ENCODE results near the gene STAT1. TPM values are rescaled to one million over a fixed set of nuclear protein-coding genes. Genes with fewer than 3 reads are reported as not detected.
A peak's percentile ranks its signal among the peaks of the same experiment; 100 is the strongest.

STAT1 gene
- total and polyA plus RNA-seq, 2 experiments from 2014 or later = 32.0 to 35.4 TPM

- DNase-seq (ENCODE audit: low read depth in 1 of 2, low spot score in 1 of 2) = no peak
- Histone ChIP-seq H3K4me3 (no peak overlapping the region), H3K27me3 (no peaks in the 10 kb centered on the region), H3K9me3 (ENCODE audit: low read depth) (no peaks in the 10 kb centered on the region), H3K27ac (peak overlapping the region; percentile 65), H3K36me3 (no peaks in the 10 kb centered on the region), H3K4me1 (ENCODE audit: low read depth) (peaks cover 31% of the 10 kb centered on the region)
- TF ChIP-seq, protein P1, sequence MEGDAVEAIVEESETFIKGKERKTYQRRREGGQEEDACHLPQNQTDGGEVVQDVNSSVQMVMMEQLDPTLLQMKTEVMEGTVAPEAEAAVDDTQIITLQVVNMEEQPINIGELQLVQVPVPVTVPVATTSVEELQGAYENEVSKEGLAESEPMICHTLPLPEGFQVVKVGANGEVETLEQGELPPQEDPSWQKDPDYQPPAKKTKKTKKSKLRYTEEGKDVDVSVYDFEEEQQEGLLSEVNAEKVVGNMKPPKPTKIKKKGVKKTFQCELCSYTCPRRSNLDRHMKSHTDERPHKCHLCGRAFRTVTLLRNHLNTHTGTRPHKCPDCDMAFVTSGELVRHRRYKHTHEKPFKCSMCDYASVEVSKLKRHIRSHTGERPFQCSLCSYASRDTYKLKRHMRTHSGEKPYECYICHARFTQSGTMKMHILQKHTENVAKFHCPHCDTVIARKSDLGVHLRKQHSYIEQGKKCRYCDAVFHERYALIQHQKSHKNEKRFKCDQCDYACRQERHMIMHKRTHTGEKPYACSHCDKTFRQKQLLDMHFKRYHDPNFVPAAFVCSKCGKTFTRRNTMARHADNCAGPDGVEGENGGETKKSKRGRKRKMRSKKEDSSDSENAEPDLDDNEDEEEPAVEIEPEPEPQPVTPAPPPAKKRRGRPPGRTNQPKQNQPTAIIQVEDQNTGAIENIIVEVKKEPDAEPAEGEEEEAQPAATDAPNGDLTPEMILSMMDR (IDR thresholded peaks at IDR 0.05; ENCODE audit: low read depth, low read length) = no peak
These were observed 17.3 kb upstream of the STAT1 start for GRCh38 chr2:191031256-191031655.

DNA sequence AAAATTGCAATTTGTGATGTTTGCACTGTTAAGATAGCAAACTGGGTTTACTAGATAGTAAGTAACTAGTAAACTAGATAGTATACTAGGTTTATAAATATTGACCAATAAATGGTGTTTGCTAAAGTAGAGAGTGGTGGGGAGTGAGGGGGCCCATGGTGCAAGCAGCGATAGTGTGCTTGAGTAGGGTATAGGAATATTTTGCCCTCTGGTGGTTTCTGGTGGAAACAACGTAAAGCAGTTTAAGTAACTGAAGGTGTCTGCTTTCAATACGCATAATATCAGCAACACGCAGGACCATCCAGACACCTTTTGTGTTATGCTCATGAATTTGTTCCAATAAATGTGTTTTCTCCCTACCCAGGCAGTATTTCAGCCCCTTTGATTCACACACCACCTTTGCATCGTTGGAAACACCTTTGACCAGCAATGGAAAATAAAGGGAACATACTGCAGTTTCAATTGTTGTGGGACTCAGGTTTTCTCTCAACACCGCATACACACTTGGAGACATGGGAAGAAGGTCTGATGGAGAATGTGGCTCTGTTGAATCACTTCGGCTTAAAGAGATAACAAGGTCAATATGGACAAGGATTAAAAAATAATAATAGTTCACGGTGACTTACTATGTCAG is 16.7 kb upstream of the STAT1 start:
- Histone ChIP-seq H3K9me3 (ENCODE audit: low read depth) (no peaks in the 10 kb centered on the region), H3K4me1 (ENCODE audit: low read depth) (peaks cover 31% of the 10 kb centered on the region), H3K36me3 (no peaks in the 10 kb centered on the region), H3K4me3 (no peak overlapping the region), H3K27ac (no peak overlapping the region), H3K27me3 (no peaks in the 10 kb centered on the region)
- TF ChIP-seq, protein P1 (IDR thresholded peaks at IDR 0.05; ENCODE audit: low read depth, low read length) = peak; percentile 69
- DNase-seq (ENCODE audit: low read depth in 1 of 2, low spot score in 1 of 2) = peak; percentile 62 to 66

- no peak for DNase-seq (ENCODE audit: low read depth in 1 of 2, low spot score in 1 of 2)
- H3K27ac ChIP-seq = no peak overlapping the region
- H3K27me3 ChIP-seq = no peaks in the 10 kb centered on the region
- peaks cover 31% of the 10 kb centered on the region for H3K4me1 ChIP-seq (ENCODE audit: low read depth)
- TF ChIP-seq, protein P1 (IDR thresholded peaks at IDR 0.05; ENCODE audit: low read depth, low read length) = no peak
- no peak overlapping the region for H3K4me3 ChIP-seq
- H3K36me3 ChIP-seq = no peaks in the 10 kb centered on the region
- H3K9me3 ChIP-seq (ENCODE audit: low read depth) = no peaks in the 10 kb centered on the region
These were observed 15.4 kb upstream of the STAT1 start for GRCh38 chr2:191029280-191029950.

GRCh38 chr2:191026377-191026776 is 12.4 kb upstream of the STAT1 start:
- no peaks in the 10 kb centered on the region for H3K9me3 ChIP-seq (ENCODE audit: low read depth)
- H3K36me3 ChIP-seq = no peaks in the 10 kb centered on the region
- no peaks in the 10 kb centered on the region for H3K27me3 ChIP-seq
- no peak overlapping the region for H3K4me3 ChIP-seq
- no peak overlapping the region for H3K27ac ChIP-seq
- no peak for DNase-seq (ENCODE audit: low read depth in 1 of 2, low spot score in 1 of 2)
- TF ChIP-seq, protein P1 (IDR thresholded peaks at IDR 0.05; ENCODE audit: low read depth, low read length) = no peak
- peaks cover 8% of the 10 kb centered on the region for H3K4me1 ChIP-seq (ENCODE audit: low read depth)

GRCh38 chr2:191025135-191025534 is 11.2 kb upstream of the STAT1 start:
- no peak for DNase-seq (ENCODE audit: low read depth in 1 of 2, low spot score in 1 of 2)
- Histone ChIP-seq H3K4me1 (ENCODE audit: low read depth) (peaks cover 4% of the 10 kb centered on the region), H3K27ac (no peak overlapping the region), H3K4me3 (no peak overlapping the region), H3K27me3 (no peaks in the 10 kb centered on the region), H3K36me3 (no peaks in the 10 kb centered on the region), H3K9me3 (ENCODE audit: low read depth) (no peaks in the 10 kb centered on the region)
- TF ChIP-seq, protein P1 (IDR thresholded peaks at IDR 0.05; ENCODE audit: low read depth, low read length) = no peak

Measured in cardiac muscle cell (in vitro differentiated cells and primary cell).